Measurements from ENCODE around the gene SLC7A6. TPM values are rescaled to one million over a fixed set of nuclear protein-coding genes. Genes with fewer than 3 reads are reported as not detected.

The SLC7A6 gene
- total and polyA plus RNA-seq, 2 of the 13 experiments (the other 11 are each of a cell fraction or from before 2014, with no cell fraction given): 35.8 to 70.8 TPM

DNA sequence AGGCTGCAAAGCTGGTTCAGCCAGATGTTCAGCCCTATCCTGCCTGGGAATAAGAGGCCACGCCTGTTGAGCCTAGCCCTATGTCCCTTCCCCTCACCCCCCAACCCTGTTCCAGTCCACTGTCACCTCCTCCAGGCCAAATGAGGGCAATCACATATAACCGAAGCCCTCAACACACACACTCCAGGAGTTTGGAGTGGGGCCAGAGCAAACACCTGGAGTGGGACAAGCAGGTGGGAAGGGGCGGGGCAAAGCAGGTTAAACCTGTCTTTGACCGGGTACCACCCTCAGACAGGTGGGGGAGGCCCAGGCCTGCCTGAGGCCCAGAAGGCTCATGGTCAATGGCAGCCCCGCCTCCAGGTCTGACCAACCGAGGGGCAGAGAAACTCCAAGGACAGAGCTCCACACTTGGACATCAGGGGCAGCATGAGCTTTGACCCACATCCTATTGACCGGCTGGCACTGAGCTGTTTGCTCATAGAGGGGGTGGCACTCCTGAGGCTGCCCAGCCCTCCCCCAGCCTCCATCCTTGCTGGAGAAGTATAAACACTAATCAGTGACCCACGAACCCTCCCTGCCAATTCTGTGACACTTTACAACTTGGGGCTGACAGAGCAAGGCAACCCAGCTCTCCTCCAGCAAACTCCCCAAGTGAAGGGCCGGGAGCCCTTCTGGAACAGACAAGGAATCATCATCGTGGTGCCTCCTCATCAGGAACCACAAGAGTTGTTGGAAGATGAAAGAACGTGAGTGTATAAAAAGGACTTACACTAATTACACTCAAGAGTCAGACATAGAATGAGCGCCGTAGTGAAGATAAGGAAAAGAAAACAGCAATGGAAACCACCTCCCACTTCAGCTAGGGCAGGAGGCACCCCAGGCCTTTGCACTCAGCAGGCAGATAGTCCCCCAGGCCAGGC, 29.9 kb upstream of the SLC7A6 start (continued):
- TF ChIP-seq FOSL2 (CRISPR knock-in tag; IDR thresholded peaks at IDR 0.05): peak; percentile 60
- no peak for TF ChIP-seq NCOA1 (CRISPR knock-in tag; IDR thresholded peaks at IDR 0.05)
- TF ChIP-seq ZFP62 (CRISPR knock-in tag; IDR thresholded peaks at IDR 0.05): no peak
- no peak for TF ChIP-seq MLLT10 (CRISPR knock-in tag; IDR thresholded peaks at IDR 0.05)
- TF ChIP-seq MAZ (IDR thresholded peaks at IDR 0.05; ENCODE audit: borderline replicate concordance, low read depth, low read length): peak; percentile 16; the same call in 1 of the 2 replicates
- TF ChIP-seq MAZ (CRISPR knock-in tag; IDR thresholded peaks at IDR 0.05; ENCODE audit: low read depth): no peak
- TF ChIP-seq, protein P1, sequence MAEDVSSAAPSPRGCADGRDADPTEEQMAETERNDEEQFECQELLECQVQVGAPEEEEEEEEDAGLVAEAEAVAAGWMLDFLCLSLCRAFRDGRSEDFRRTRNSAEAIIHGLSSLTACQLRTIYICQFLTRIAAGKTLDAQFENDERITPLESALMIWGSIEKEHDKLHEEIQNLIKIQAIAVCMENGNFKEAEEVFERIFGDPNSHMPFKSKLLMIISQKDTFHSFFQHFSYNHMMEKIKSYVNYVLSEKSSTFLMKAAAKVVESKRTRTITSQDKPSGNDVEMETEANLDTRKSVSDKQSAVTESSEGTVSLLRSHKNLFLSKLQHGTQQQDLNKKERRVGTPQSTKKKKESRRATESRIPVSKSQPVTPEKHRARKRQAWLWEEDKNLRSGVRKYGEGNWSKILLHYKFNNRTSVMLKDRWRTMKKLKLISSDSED (CRISPR knock-in tag; IDR thresholded peaks at IDR 0.05): no peak
- peak; percentile 70; the same call in 1 of the 2 replicates for TF ChIP-seq ISL2 (CRISPR knock-in tag; IDR thresholded peaks at IDR 0.05)
- TF ChIP-seq ATRX (CRISPR knock-in tag; IDR thresholded peaks at IDR 0.05; ENCODE audit: borderline replicate concordance): no peak
- TF ChIP-seq ETV6 (CRISPR knock-in tag; conservative IDR thresholded peaks at IDR 0.05): 0 out of 2 replicates have a peak, but pooled peaks have one; percentile 24
- TF ChIP-seq DNMT1 (CRISPR knock-in tag; IDR thresholded peaks at IDR 0.05): 0 out of 2 replicates have a peak, but pooled peaks have one; percentile 73
- peak; percentile 3; the same call in 1 of the 2 replicates for TF ChIP-seq POLR2AphosphoS5 (IDR thresholded peaks at IDR 0.05; ENCODE audit: low read depth, low read length)
- no peak for TF ChIP-seq PAWR (CRISPR knock-in tag; IDR thresholded peaks at IDR 0.05; ENCODE audit: borderline replicate concordance)
- TF ChIP-seq, protein P2, sequence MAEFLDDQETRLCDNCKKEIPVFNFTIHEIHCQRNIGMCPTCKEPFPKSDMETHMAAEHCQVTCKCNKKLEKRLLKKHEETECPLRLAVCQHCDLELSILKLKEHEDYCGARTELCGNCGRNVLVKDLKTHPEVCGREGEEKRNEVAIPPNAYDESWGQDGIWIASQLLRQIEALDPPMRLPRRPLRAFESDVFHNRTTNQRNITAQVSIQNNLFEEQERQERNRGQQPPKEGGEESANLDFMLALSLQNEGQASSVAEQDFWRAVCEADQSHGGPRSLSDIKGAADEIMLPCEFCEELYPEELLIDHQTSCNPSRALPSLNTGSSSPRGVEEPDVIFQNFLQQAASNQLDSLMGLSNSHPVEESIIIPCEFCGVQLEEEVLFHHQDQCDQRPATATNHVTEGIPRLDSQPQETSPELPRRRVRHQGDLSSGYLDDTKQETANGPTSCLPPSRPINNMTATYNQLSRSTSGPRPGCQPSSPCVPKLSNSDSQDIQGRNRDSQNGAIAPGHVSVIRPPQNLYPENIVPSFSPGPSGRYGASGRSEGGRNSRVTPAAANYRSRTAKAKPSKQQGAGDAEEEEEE (CRISPR knock-in tag; IDR thresholded peaks at IDR 0.05; ENCODE audit: borderline replicate concordance): 0 out of 2 replicates have a peak, but pooled peaks have one; percentile 70
- no peak for TF ChIP-seq IRF2 (CRISPR knock-in tag; IDR thresholded peaks at IDR 0.05)
- TF ChIP-seq KDM3A (CRISPR knock-in tag; IDR thresholded peaks at IDR 0.05; ENCODE audit: low read depth): peak; percentile 68; the same call in 1 of the 2 replicates
- TF ChIP-seq NR2F6 (IDR thresholded peaks at IDR 0.05): peak; percentile 47; the same call in 1 of the 2 replicates
- TF ChIP-seq NR2F6 (CRISPR knock-in tag; IDR thresholded peaks at IDR 0.05): peak; percentile 77
- TF ChIP-seq TAF1 (CRISPR knock-in tag; IDR thresholded peaks at IDR 0.05): peak; percentile 17; the same call in 1 of the 2 replicates
- peak; percentile 17; the same call in 1 of the 2 replicates for TF ChIP-seq ZNF543 (CRISPR knock-in tag; IDR thresholded peaks at IDR 0.05)
- TF ChIP-seq EEA1 (CRISPR knock-in tag; IDR thresholded peaks at IDR 0.05; ENCODE audit: borderline replicate concordance): no peak
- no peak for TF ChIP-seq NONO (IDR thresholded peaks at IDR 0.05)
- TF ChIP-seq NONO (CRISPR knock-in tag; conservative IDR thresholded peaks at IDR 0.05): peak; percentile 60; the same call in 1 of the 2 replicates
- peak; percentile 12 to 71; a peak in 2 of 4 replicates for TF ChIP-seq NR2F1 (CRISPR knock-in tag; IDR thresholded peaks at IDR 0.05)
- TF ChIP-seq, protein P3, sequence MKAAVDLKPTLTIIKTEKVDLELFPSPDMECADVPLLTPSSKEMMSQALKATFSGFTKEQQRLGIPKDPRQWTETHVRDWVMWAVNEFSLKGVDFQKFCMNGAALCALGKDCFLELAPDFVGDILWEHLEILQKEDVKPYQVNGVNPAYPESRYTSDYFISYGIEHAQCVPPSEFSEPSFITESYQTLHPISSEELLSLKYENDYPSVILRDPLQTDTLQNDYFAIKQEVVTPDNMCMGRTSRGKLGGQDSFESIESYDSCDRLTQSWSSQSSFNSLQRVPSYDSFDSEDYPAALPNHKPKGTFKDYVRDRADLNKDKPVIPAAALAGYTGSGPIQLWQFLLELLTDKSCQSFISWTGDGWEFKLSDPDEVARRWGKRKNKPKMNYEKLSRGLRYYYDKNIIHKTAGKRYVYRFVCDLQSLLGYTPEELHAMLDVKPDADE (CRISPR knock-in tag; IDR thresholded peaks at IDR 0.05): no peak
- 0 out of 2 replicates have a peak, but pooled peaks have one; percentile 10 for TF ChIP-seq MEF2D (CRISPR knock-in tag; IDR thresholded peaks at IDR 0.05)
